Panc1 (cell line): ENCODE data around the gene CHID1. TPM values are rescaled to one million over a fixed set of nuclear protein-coding genes. Genes with fewer than 3 reads are reported as not detected.
A peak's percentile ranks its signal among the peaks of the same experiment; 100 is the strongest.

Source experiments
- ATAC-seq: fragments of 200-7000 bp; cut with Tn5 transposase; 2 replicates; pipeline ENCODE4 v1.9.1; 2020; ENCODE audit warnings: mild to moderate bottlenecking, moderate library complexity
- BruUV-seq: library from RNA; stranded (reverse); fragments of 400-500 nt; replicated peaks from 2 replicates; lab custom pipeline; 2021; lab: Mats Ljungman, UMichigan
- CTCF ChIA-PET: fragments of 300-600 bp; sonication (Branson Sonifier 250); formaldehyde crosslinking; loops from one replicate; lab custom pipeline; 2022; ENCODE audit warnings: antibody characterized with exemption; lab: Charles Lee
- POLR2A ChIA-PET: fragments of 300-600 bp; sonication (Branson Sonifier 250); formaldehyde crosslinking; loops from one replicate; lab custom pipeline; 2022; ENCODE audit warnings: antibody characterized with exemption; lab: Charles Lee
- DNase-seq: peaks from one replicate; pipeline ENCODE4 v3.0.0-alpha.2; 2010; ENCODE audit warnings: low read depth, low spot score
- H3K27ac ChIP-seq: 2 replicates; pipeline ENCODE4 v1.5.1; 2011; ENCODE audit warnings: mild to moderate bottlenecking, low read length, inconsistent platforms
- H3K27me3 ChIP-seq: fragments of 200-500 bp; sonication (Bioruptor generic); 2 replicates; pipeline ENCODE4 v1.6.0; 2014; ENCODE audit warnings: low read length, inconsistent platforms; ENCODE audit not compliant: control insufficient read depth, insufficient read depth
- H3K36me3 ChIP-seq: fragments of 200-500 bp; sonication (Bioruptor generic); 2 replicates; pipeline ENCODE4 v1.5.1; 2014; ENCODE audit warnings: inconsistent platforms, mild to moderate bottlenecking, low read length, moderate library complexity; ENCODE audit not compliant: control insufficient read depth, insufficient read depth
- H3K4me1 ChIP-seq: 2 replicates; pipeline ENCODE4 v1.5.1; 2011; ENCODE audit warnings: inconsistent platforms, mild to moderate bottlenecking, low read length, moderate library complexity; ENCODE audit not compliant: control insufficient read depth, insufficient read depth
- H3K4me3 ChIP-seq, 2 experiments: 2 replicates each; pipeline ENCODE4 v1.5.1; 2011 to 2012; ENCODE audit warnings: low read depth in 2 of 2, low read length in 2 of 2, mild to moderate bottlenecking in 2 of 2, inconsistent platforms in 1 of 2, moderate library complexity in 1 of 2
- H3K9me3 ChIP-seq: fragments of 200-500 bp; sonication (Bioruptor generic); 2 replicates; pipeline ENCODE4 v1.5.1; 2014; ENCODE audit warnings: low read depth, mild to moderate bottlenecking, inconsistent platforms, low read length, moderate library complexity; ENCODE audit not compliant: control insufficient read depth, insufficient read depth
- CTCF ChIP-seq: fragments of 450-650 bp; IDR thresholded peaks from 2 replicates; pipeline ENCODE4 v1.5.1; 2017; ENCODE audit warnings: mild to moderate bottlenecking
- POLR2AphosphoS5 ChIP-seq: IDR thresholded peaks from 2 replicates; pipeline ENCODE4 v1.6.1; 2012; ENCODE audit warnings: mild to moderate bottlenecking, low read depth, low read length, moderate library complexity
- REST ChIP-seq, 2 experiments: IDR thresholded peaks; 2 replicates each; pipeline ENCODE4 v1.6.1; 2011 to 2012; ENCODE audit warnings: low read depth in 2 of 2, control low read depth in 1 of 2, low read length in 1 of 2, mild to moderate bottlenecking in 1 of 2, moderate library complexity in 1 of 2; ENCODE audit not compliant: insufficient read depth in 1 of 2
- SIN3A ChIP-seq: IDR thresholded peaks from 2 replicates; pipeline ENCODE4 v1.6.1; 2012; ENCODE audit warnings: low read depth, mild to moderate bottlenecking, low read length, moderate library complexity, borderline replicate concordance; ENCODE audit not compliant: insufficient read depth
- TCF7L2 ChIP-seq: IDR thresholded peaks from 2 replicates; pipeline ENCODE4 v1.6.1; 2011; ENCODE audit warnings: mild to moderate bottlenecking, low read depth, low read length, inconsistent platforms
- in situ Hi-C: cut with HindIII; loops from 2 replicates; pipeline ENCODE4 v1.10.0; 2016; ENCODE audit warnings: low sequenced_read_pairs, low pct_unique_long_range_greater_than_20kb
- intact Hi-C: fragments of 100-400 bp; cut with micrococcal nuclease; formaldehyde crosslinking; loops from one replicate; pipeline ENCODE4 v1.10.0; 2022; ENCODE audit not compliant: unreplicated experiment
- total RNA-seq: library from RNA; stranded (reverse); gene quantifications from one replicate; pipeline ENCODE4 v1.2.1, GENCODE V29; 2021; ENCODE audit not compliant: unreplicated experiment

The CHID1 gene
- total RNA-seq, 1 experiment from 2014 or later = 224 TPM

GRCh38 chr11:838441-839279 lies 72.0 kb downstream of the CHID1 start:
- H3K27me3 ChIP-seq = no peaks in the 10 kb centered on the region
- DNase-seq = no peak
- CTCF ChIA-PET = interaction anchor here (1.3 kb wide), 1 partner anchor 18 kb away, joined by 3 read pairs; no protein-coding TSS in a partner anchor
- ATAC-seq = peak; percentile 44
- intact Hi-C loops (no loop called here), in situ Hi-C loops (no loop called here)
- POLR2A ChIA-PET = no interaction called here
- H3K27ac ChIP-seq = peak overlapping the region; percentile 92
- H3K9me3 ChIP-seq = no peaks in the 10 kb centered on the region
- peaks cover 66% of the 10 kb centered on the region for H3K4me1 ChIP-seq
- no peak overlapping the region; a peak in 1 of 4 replicates for H3K4me3 ChIP-seq
- TF ChIP-seq REST (IDR thresholded peaks at IDR 0.05; ENCODE audit: insufficient read depth in 1 of 2, low read depth in 2 of 2, low read length in 1 of 2) (no peak), TCF7L2 (0 out of 2 replicates have a peak, but pooled peaks have one; percentile 21), POLR2AphosphoS5 (peak; percentile 78; the same call in 1 of the 2 replicates), SIN3A (peak; percentile 95), CTCF (peak; percentile 91)
- H3K36me3 ChIP-seq = peaks cover 5% of the 10 kb centered on the region; the same call in 1 of the 2 replicates
- BruUV-seq = TSS peak; percentile 52

- Histone ChIP-seq H3K36me3 (peaks cover 5% of the 10 kb centered on the region; the same call in 1 of the 2 replicates), H3K27me3 (no peaks in the 10 kb centered on the region), H3K4me3 (no peak overlapping the region), H3K4me1 (peaks cover 63% of the 10 kb centered on the region), H3K27ac (peak overlapping the region; percentile 92), H3K9me3 (no peaks in the 10 kb centered on the region)
- in situ Hi-C loops (no loop called here), intact Hi-C loops (no loop called here)
- DNase-seq = no peak
- BruUV-seq = no TSS peak
- TF ChIP-seq POLR2AphosphoS5 (peak; percentile 9; the same call in 1 of the 2 replicates), TCF7L2 (no peak)
- ATAC-seq = peak; percentile 5
- ChIA-PET POLR2A (no interaction called here), CTCF (interaction anchor here (0.7 to 1.3 kb wide), 2 partner anchors 17 to 213 kb away, joined by 3 to 8 read pairs; no protein-coding TSS in a partner anchor)
Observed at GRCh38 chr11:837990-838307, 72.7 kb downstream of the CHID1 start.
